Measurements from ENCODE around the gene SOX11.

DNA sequence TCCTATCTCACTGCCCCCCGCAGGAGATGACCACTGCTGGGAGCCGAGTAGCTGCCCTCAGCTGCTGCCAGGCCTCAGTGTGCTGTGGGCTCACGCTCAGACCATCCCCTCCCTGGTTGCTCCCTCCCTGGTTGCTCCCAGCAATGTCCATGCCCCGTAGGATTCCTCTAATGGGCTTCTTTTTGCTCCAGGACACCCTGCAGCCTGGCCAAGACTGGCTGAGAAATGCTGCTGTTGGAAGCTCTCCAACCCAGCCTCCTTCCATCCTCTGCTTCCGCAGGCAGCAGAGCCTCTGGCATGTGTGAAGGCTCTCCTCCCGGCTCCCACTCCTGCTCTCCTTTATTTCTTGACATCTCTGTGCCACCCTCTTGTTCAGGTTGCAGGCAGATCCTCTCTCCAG is 48.6 kb downstream of the SOX11 start:
- TF ChIP-seq EZH2 (IDR thresholded peaks at IDR 0.05; ENCODE audit: insufficient read depth, low read length) = no peak
- TF ChIP-seq, protein P1, sequence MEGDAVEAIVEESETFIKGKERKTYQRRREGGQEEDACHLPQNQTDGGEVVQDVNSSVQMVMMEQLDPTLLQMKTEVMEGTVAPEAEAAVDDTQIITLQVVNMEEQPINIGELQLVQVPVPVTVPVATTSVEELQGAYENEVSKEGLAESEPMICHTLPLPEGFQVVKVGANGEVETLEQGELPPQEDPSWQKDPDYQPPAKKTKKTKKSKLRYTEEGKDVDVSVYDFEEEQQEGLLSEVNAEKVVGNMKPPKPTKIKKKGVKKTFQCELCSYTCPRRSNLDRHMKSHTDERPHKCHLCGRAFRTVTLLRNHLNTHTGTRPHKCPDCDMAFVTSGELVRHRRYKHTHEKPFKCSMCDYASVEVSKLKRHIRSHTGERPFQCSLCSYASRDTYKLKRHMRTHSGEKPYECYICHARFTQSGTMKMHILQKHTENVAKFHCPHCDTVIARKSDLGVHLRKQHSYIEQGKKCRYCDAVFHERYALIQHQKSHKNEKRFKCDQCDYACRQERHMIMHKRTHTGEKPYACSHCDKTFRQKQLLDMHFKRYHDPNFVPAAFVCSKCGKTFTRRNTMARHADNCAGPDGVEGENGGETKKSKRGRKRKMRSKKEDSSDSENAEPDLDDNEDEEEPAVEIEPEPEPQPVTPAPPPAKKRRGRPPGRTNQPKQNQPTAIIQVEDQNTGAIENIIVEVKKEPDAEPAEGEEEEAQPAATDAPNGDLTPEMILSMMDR (IDR thresholded peaks at IDR 0.05; ENCODE audit: insufficient read depth, low read depth, low read length) = no peak
